ENCODE results near the gene CCDC74A.
"Not testable (repeated sequence)": the region's sequence is repeated elsewhere in the genome, so short reads cannot be mapped to it uniquely, and the experiment has no call there.

The CCDC74A gene

DNA sequence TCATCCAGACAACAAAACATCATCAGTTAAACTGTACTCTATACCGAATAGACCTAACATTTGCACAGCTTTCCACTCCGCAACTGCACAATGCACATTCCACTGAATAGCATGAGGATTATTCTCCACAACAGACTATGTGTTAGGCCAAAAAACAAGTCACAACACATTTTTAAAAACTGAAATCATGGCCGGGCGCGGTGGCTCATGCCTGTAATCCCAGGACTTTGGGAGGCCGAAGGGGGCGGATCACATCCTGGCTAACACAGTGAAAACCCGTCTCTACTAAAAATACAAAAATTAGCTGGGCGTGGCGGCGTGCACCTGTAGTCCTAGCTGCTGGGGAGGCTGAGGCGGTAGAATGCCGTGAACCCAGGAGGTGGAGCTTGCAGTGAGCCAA lies 11.2 kb downstream of the CCDC74A start:
- not testable (repeated sequence) for H2AK5ac ChIP-seq (ENCODE audit: low read length, severe bottlenecking); H2BK15ac ChIP-seq (ENCODE audit: low read depth, poor library complexity, severe bottlenecking); H3K4me3 ChIP-seq (ENCODE audit: insufficient read depth in 1 of 2, low read depth in 1 of 2, low read length in 2 of 2); H3K14ac ChIP-seq (ENCODE audit: low read length in 2 of 2); H3K27ac ChIP-seq (ENCODE audit: low read length, poor library complexity, severe bottlenecking); H3K4me1 ChIP-seq (ENCODE audit: control insufficient read depth, insufficient read depth, low read depth, low read length); H3K9ac ChIP-seq (ENCODE audit: low read length); H3K18ac ChIP-seq (ENCODE audit: low read depth in 1 of 2, low read length in 2 of 2); H2AFZ ChIP-seq (ENCODE audit: low read depth, low read length); H2BK5ac ChIP-seq (ENCODE audit: low read depth, low read length, poor library complexity, severe bottlenecking); H3K27me3 ChIP-seq (ENCODE audit: control insufficient read depth in 1 of 2, insufficient read depth in 1 of 2, low read length in 2 of 2); H3K4ac ChIP-seq (ENCODE audit: low read depth in 1 of 2, low read length in 2 of 2); H4K8ac ChIP-seq (ENCODE audit: low read length); H3K4me2 ChIP-seq (ENCODE audit: low read length, poor library complexity, severe bottlenecking); H3K23ac ChIP-seq (ENCODE audit: low read length in 2 of 2); H2BK120ac ChIP-seq (ENCODE audit: low read depth, low read length); DNase-seq; H3K79me1 ChIP-seq (replicated peaks; ENCODE audit: low read length, poor library complexity, severe bottlenecking); H3K36me3 ChIP-seq (ENCODE audit: control insufficient read depth in 1 of 2, insufficient read depth in 2 of 2, low read depth in 1 of 2, low read length in 2 of 2); H2BK12ac ChIP-seq (ENCODE audit: low read length in 2 of 2); H3K9me3 ChIP-seq (ENCODE audit: control insufficient read depth, low read length); H4K91ac ChIP-seq (ENCODE audit: low read length)
- WGBS = 97% methylated on average over 13 of the region's 13 CpGs

DNA sequence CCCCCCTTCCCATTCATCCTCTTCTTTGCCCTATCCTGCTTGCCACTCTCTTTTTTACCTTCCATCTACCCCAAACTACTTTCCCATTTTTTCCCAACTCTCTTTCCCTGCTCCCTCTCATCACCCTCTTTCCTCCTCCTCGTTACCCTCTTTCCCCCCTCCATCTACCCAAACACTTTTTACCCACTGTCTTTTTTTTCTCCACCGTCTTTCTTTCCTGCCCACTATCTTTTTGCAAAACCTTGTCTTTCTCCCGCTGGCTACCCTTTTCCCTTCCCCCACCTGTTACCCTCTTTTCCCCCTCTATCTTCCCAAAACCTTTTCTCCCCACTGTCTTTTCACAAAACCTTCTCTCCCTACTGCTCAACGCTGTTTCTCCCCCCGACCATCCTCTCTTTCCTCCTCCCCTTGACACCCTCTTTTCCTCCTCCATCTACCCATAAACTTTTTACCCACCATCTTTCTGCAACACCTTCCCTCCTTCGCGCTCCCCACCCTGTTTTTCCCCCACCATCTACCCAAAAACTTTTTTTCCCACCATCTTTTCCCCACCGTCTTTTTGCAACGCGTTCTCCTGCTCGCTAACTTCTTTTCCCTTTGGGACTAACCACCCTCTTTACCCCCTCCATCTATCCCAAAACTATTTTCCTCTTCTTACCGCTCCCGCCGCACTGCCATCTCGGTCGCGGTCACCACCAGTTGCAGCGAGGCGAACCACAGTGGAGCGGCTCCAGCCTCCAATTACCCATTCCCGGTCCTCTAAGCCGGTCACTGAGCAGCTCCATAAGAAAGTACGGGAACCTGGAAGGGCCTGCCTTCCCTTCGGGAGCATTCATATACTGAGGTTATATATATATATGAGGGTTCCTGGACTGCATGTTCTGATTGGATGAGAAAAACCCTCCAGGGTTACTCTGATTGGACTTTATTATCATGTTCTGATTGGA lies 15.0 kb downstream of the CCDC74A start:
- no peaks in the 10 kb centered on the region for H3K79me1 ChIP-seq (replicated peaks; ENCODE audit: low read length, poor library complexity, severe bottlenecking)
- H3K4me3 ChIP-seq (ENCODE audit: insufficient read depth in 1 of 2, low read depth in 1 of 2, low read length in 2 of 2) = no peak overlapping the region
- no peak for DNase-seq
- no peak overlapping the region for H4K91ac ChIP-seq (ENCODE audit: low read length)
- H2BK15ac ChIP-seq (ENCODE audit: low read depth, poor library complexity, severe bottlenecking) = no peak overlapping the region
- no peak overlapping the region for H3K4ac ChIP-seq (ENCODE audit: low read depth in 1 of 2, low read length in 2 of 2)
- 91% methylated on average over 24 of the region's 24 CpGs for WGBS
- no peak overlapping the region for H3K23ac ChIP-seq (ENCODE audit: low read length in 2 of 2)
- peaks cover 0 to 5% of the 10 kb centered on the region in 2 experiments for H3K27me3 ChIP-seq (ENCODE audit: control insufficient read depth in 1 of 2, insufficient read depth in 1 of 2, low read length in 2 of 2)
- H3K4me1 ChIP-seq (ENCODE audit: control insufficient read depth, insufficient read depth, low read depth, low read length) = no peaks in the 10 kb centered on the region
- H2BK120ac ChIP-seq (ENCODE audit: low read depth, low read length) = no peak overlapping the region
- no peak overlapping the region for H2BK12ac ChIP-seq (ENCODE audit: low read length in 2 of 2)
- H3K4me2 ChIP-seq (ENCODE audit: low read length, poor library complexity, severe bottlenecking) = no peak overlapping the region
- no peaks in the 10 kb centered on the region for H3K36me3 ChIP-seq (ENCODE audit: control insufficient read depth in 1 of 2, insufficient read depth in 2 of 2, low read depth in 1 of 2, low read length in 2 of 2)
- H3K27ac ChIP-seq (ENCODE audit: low read length, poor library complexity, severe bottlenecking) = no peak overlapping the region
- H2AFZ ChIP-seq (ENCODE audit: low read depth, low read length) = no peak overlapping the region
- H2AK5ac ChIP-seq (ENCODE audit: low read length, severe bottlenecking) = no peak overlapping the region
- H3K14ac ChIP-seq (ENCODE audit: low read length in 2 of 2) = no peak overlapping the region
- H3K18ac ChIP-seq (ENCODE audit: low read depth in 1 of 2, low read length in 2 of 2) = no peak overlapping the region
- H4K8ac ChIP-seq (ENCODE audit: low read length) = no peak overlapping the region
- H3K9me3 ChIP-seq (ENCODE audit: control insufficient read depth, low read length) = no peaks in the 10 kb centered on the region
- no peak overlapping the region for H2BK5ac ChIP-seq (ENCODE audit: low read depth, low read length, poor library complexity, severe bottlenecking)
- H3K9ac ChIP-seq (ENCODE audit: low read length) = no peak overlapping the region

GRCh38 chr2:131543385-131543891 lies 15.8 kb downstream of the CCDC74A start:
- no peak overlapping the region for H3K4me2 ChIP-seq (ENCODE audit: low read length, poor library complexity, severe bottlenecking)
- WGBS = 93% methylated on average over 22 of the region's 22 CpGs
- H3K27me3 ChIP-seq (ENCODE audit: control insufficient read depth in 1 of 2, insufficient read depth in 1 of 2, low read length in 2 of 2) = peaks cover 0 to 5% of the 10 kb centered on the region in 2 experiments
- no peak overlapping the region for H3K27ac ChIP-seq (ENCODE audit: low read length, poor library complexity, severe bottlenecking)
- H2BK120ac ChIP-seq (ENCODE audit: low read depth, low read length) = no peak overlapping the region
- H2AFZ ChIP-seq (ENCODE audit: low read depth, low read length) = no peak overlapping the region
- no peak overlapping the region for H2BK15ac ChIP-seq (ENCODE audit: low read depth, poor library complexity, severe bottlenecking)
- no peak overlapping the region for H3K9ac ChIP-seq (ENCODE audit: low read length)
- no peak overlapping the region for H4K8ac ChIP-seq (ENCODE audit: low read length)
- no peak overlapping the region for H2AK5ac ChIP-seq (ENCODE audit: low read length, severe bottlenecking)
- no peak overlapping the region for H2BK12ac ChIP-seq (ENCODE audit: low read length in 2 of 2)
- H3K14ac ChIP-seq (ENCODE audit: low read length in 2 of 2) = no peak overlapping the region
- no peaks in the 10 kb centered on the region for H3K9me3 ChIP-seq (ENCODE audit: control insufficient read depth, low read length)
- H3K4me1 ChIP-seq (ENCODE audit: control insufficient read depth, insufficient read depth, low read depth, low read length) = no peaks in the 10 kb centered on the region
- H3K79me1 ChIP-seq (replicated peaks; ENCODE audit: low read length, poor library complexity, severe bottlenecking) = no peaks in the 10 kb centered on the region
- no peak overlapping the region for H3K18ac ChIP-seq (ENCODE audit: low read depth in 1 of 2, low read length in 2 of 2)
- H3K4me3 ChIP-seq (ENCODE audit: insufficient read depth in 1 of 2, low read depth in 1 of 2, low read length in 2 of 2) = no peak overlapping the region
- H2BK5ac ChIP-seq (ENCODE audit: low read depth, low read length, poor library complexity, severe bottlenecking) = no peak overlapping the region
- no peaks in the 10 kb centered on the region for H3K36me3 ChIP-seq (ENCODE audit: control insufficient read depth in 1 of 2, insufficient read depth in 2 of 2, low read depth in 1 of 2, low read length in 2 of 2)
- no peak for DNase-seq
- H3K4ac ChIP-seq (ENCODE audit: low read depth in 1 of 2, low read length in 2 of 2) = no peak overlapping the region
- H3K23ac ChIP-seq (ENCODE audit: low read length in 2 of 2) = no peak overlapping the region
- H4K91ac ChIP-seq (ENCODE audit: low read length) = no peak overlapping the region

GRCh38 chr2:131544006-131544812 lies 16.5 kb downstream of the CCDC74A start:
- H2AFZ ChIP-seq (ENCODE audit: low read depth, low read length); H2BK15ac ChIP-seq (ENCODE audit: low read depth, poor library complexity, severe bottlenecking); H3K14ac ChIP-seq (ENCODE audit: low read length in 2 of 2); H3K79me1 ChIP-seq (replicated peaks; ENCODE audit: low read length, poor library complexity, severe bottlenecking); H2BK5ac ChIP-seq (ENCODE audit: low read depth, low read length, poor library complexity, severe bottlenecking); H3K27ac ChIP-seq (ENCODE audit: low read length, poor library complexity, severe bottlenecking); H4K8ac ChIP-seq (ENCODE audit: low read length); H2BK12ac ChIP-seq (ENCODE audit: low read length in 2 of 2); H4K91ac ChIP-seq (ENCODE audit: low read length); H3K9ac ChIP-seq (ENCODE audit: low read length); DNase-seq; H3K4ac ChIP-seq (ENCODE audit: low read depth in 1 of 2, low read length in 2 of 2); H3K4me1 ChIP-seq (ENCODE audit: control insufficient read depth, insufficient read depth, low read depth, low read length); H2AK5ac ChIP-seq (ENCODE audit: low read length, severe bottlenecking); H3K18ac ChIP-seq (ENCODE audit: low read depth in 1 of 2, low read length in 2 of 2); H3K27me3 ChIP-seq (ENCODE audit: control insufficient read depth in 1 of 2, insufficient read depth in 1 of 2, low read length in 2 of 2); H3K23ac ChIP-seq (ENCODE audit: low read length in 2 of 2); H3K4me3 ChIP-seq (ENCODE audit: insufficient read depth in 1 of 2, low read depth in 1 of 2, low read length in 2 of 2); H3K9me3 ChIP-seq (ENCODE audit: control insufficient read depth, low read length); H2BK120ac ChIP-seq (ENCODE audit: low read depth, low read length); H3K4me2 ChIP-seq (ENCODE audit: low read length, poor library complexity, severe bottlenecking); H3K36me3 ChIP-seq (ENCODE audit: control insufficient read depth in 1 of 2, insufficient read depth in 2 of 2, low read depth in 1 of 2, low read length in 2 of 2): not testable (repeated sequence)
- WGBS = 89% methylated on average over 15 of the region's 26 CpGs
